Fibroblast of lung (primary cell): Measurements from ENCODE around the gene BID.

Source experiments
- EZH2 ChIP-seq: IDR thresholded peaks from 2 replicates; pipeline ENCODE4 v1.5.1; 2012; ENCODE audit warnings: low read length, control low read depth, mild to moderate bottlenecking; ENCODE audit errors: missing control alignments
- TF ChIP-seq, protein P1 (sequence below), 2 donors: IDR thresholded peaks in 1 of 2; conservative IDR thresholded peaks in 1 of 2; 1 replicate in 1 of 2; 2 replicates in 1 of 2; pipeline ENCODE4 v1.5.1; 2011 to 2012; ENCODE audit warnings: low read length in 2 of 2, control low read depth in 1 of 2, inconsistent platforms in 1 of 2, low read depth in 1 of 2, mild to moderate bottlenecking in 1 of 2

DNA sequence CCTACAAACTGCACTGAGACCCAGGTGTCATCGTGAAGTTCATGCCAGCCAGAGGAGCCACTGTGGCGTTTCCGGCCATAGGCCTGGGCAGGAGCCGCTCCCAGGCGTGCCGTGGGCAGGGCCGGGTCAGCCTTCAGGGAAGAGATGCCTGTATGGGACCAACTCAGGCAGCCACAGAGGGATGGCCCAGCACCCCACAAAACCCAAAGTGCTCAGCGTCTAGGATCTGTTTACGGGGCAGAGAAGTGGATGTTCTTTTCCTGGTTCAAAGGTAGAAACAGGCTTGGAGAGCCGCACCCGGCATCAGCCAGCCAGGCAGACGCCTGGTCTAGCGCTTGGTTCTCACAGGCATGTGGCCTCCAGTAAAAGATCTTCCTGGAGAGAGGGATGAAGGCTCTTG, 8.4 kb upstream of the BID start:
- TF ChIP-seq, protein P1, sequence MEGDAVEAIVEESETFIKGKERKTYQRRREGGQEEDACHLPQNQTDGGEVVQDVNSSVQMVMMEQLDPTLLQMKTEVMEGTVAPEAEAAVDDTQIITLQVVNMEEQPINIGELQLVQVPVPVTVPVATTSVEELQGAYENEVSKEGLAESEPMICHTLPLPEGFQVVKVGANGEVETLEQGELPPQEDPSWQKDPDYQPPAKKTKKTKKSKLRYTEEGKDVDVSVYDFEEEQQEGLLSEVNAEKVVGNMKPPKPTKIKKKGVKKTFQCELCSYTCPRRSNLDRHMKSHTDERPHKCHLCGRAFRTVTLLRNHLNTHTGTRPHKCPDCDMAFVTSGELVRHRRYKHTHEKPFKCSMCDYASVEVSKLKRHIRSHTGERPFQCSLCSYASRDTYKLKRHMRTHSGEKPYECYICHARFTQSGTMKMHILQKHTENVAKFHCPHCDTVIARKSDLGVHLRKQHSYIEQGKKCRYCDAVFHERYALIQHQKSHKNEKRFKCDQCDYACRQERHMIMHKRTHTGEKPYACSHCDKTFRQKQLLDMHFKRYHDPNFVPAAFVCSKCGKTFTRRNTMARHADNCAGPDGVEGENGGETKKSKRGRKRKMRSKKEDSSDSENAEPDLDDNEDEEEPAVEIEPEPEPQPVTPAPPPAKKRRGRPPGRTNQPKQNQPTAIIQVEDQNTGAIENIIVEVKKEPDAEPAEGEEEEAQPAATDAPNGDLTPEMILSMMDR (conservative IDR thresholded peaks at IDR 0.05 in 1 of 2, IDR thresholded peaks at IDR 0.05 in 1 of 2; ENCODE audit: low read depth in 1 of 2, low read length in 2 of 2), result no peak
- no peak for TF ChIP-seq EZH2
